ENCODE data around the gene AGPS. TPM values are rescaled to one million over a fixed set of nuclear protein-coding genes. Genes with fewer than 3 reads are reported as not detected.

AGPS gene
- total and polyA plus RNA-seq, 2 of the 13 experiments (the other 11 are each of a cell fraction or from before 2014, with no cell fraction given) = 39.4 to 99.0 TPM

DNA sequence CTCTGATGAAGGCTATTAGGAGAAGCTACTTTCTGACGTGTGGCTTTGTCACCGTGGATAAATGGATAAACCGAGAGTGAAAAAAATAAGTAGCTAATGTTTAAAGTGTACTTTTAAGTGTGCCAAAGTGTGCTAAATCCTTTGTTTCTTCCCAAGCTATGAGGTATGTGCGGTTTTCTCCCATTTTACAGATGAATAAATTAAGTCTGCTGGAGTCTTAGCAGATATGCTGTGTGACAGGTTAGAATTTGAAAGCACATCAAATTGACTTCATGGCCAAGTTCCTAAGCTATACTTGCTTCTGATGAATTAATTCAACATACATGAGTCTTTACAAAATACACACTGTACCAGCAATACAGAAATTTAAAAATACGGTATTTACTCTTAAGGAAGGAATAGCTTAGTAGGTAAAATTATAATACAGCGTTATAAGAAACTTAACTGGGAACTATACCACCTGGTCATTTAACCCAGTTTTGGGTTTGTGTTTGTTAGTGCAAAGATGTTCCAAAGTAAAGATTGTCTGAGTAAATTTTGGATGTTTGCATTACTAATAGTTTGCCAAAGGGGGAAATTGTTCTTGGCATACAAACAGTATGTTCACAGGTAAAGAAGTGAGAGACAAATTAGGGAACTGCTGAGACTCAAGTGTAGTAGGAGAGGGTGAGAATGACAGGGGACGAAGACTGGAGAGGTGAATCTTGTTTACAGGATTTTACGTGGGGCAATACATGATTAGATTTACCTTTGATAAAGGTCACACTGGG lies 1.4 kb downstream of the AGPS start (continued):
- peak; percentile 86 for TF ChIP-seq ZNF609 (CRISPR knock-in tag; IDR thresholded peaks at IDR 0.05; ENCODE audit: borderline replicate concordance)
- TF ChIP-seq FOXA1 (IDR thresholded peaks at IDR 0.05) = peak; percentile 50; the same call in 1 of the 2 replicates
- TF ChIP-seq FOXA1 (CRISPR knock-in tag; IDR thresholded peaks at IDR 0.05) = peak; percentile 48
- no peak for TF ChIP-seq MXD4 (CRISPR knock-in tag; IDR thresholded peaks at IDR 0.05)
- TF ChIP-seq ZNF24 (IDR thresholded peaks at IDR 0.05) = no peak
- no peak for TF ChIP-seq AGO1 (IDR thresholded peaks at IDR 0.05; ENCODE audit: low read depth, low read length, poor library complexity, severe bottlenecking)
- no peak for TF ChIP-seq PLSCR1 (CRISPR knock-in tag; IDR thresholded peaks at IDR 0.05; ENCODE audit: borderline replicate concordance)
- no peak for TF ChIP-seq FOXP1 (IDR thresholded peaks at IDR 0.05)
- TF ChIP-seq FOXP1 (CRISPR knock-in tag; IDR thresholded peaks at IDR 0.05) = peak; percentile 80
- TF ChIP-seq, protein P1, sequence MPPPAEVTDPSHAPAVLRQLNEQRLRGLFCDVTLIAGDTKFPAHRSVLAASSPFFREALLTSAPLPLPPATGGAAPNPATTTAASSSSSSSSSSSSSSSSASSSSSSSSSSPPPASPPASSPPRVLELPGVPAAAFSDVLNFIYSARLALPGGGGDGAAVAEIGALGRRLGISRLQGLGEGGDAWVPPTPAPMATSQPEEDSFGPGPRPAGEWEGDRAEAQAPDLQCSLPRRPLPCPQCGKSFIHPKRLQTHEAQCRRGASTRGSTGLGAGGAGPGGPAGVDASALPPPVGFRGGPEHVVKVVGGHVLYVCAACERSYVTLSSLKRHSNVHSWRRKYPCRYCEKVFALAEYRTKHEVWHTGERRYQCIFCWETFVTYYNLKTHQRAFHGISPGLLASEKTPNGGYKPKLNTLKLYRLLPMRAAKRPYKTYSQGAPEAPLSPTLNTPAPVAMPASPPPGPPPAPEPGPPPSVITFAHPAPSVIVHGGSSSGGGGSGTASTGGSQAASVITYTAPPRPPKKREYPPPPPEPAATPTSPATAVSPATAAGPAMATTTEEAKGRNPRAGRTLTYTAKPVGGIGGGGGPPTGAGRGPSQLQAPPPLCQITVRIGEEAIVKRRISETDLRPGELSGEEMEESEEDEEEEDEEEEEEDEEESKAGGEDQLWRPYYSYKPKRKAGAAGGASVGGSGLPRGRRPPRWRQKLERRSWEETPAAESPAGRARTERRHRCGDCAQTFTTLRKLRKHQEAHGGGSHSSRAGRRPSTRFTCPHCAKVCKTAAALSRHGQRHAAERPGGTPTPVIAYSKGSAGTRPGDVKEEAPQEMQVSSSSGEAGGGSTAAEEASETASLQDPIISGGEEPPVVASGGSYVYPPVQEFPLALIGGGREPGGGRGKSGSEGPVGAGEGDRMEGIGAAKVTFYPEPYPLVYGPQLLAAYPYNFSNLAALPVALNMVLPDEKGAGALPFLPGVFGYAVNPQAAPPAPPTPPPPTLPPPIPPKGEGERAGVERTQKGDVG (CRISPR knock-in tag; IDR thresholded peaks at IDR 0.05; ENCODE audit: borderline replicate concordance) = no peak
- peak; percentile 49; the same call in 1 of the 2 replicates for TF ChIP-seq SKIL (CRISPR knock-in tag; IDR thresholded peaks at IDR 0.05; ENCODE audit: borderline replicate concordance)
- 0 out of 2 replicates have a peak, but pooled peaks have one; percentile 36 for TF ChIP-seq KDM1A (CRISPR knock-in tag; IDR thresholded peaks at IDR 0.05)
- TF ChIP-seq ADNP (CRISPR knock-in tag; IDR thresholded peaks at IDR 0.05) = no peak
- TF ChIP-seq MBNL3 (CRISPR knock-in tag; conservative IDR thresholded peaks at IDR 0.05) = no peak
- no peak for TF ChIP-seq DRAP1 (CRISPR knock-in tag; IDR thresholded peaks at IDR 0.05)
- TF ChIP-seq GATAD1 (CRISPR knock-in tag; IDR thresholded peaks at IDR 0.05) = 0 out of 2 replicates have a peak, but pooled peaks have one; percentile 34
